ENCODE results near the gene TANGO6.

The TANGO6 gene

DNA sequence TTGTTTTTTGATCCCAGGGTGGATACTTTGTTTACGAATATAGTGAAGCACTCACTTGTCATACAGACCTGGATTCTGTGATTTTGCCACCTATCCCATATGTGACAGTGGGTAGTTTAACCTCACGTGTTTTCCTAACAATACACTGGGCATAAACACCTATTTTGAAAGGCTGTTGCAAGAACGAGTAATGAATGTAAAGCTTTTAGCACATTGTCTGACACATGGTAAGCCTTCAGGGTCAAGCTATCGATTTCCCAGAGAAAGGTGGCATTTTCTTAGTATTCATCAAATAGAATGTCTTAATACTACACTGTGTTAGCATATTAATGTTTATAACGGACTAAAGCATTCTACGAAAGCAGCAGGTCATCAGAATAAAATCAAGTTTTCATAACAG lies 287.1 kb downstream of the TANGO6 start:
- no peaks in the 10 kb centered on the region for H3K9me3 Mint-ChIP-seq
- H3K36me3 Mint-ChIP-seq (ENCODE audit: low read depth): peaks cover 20% of the 10 kb centered on the region
- peak overlapping the region; percentile 94 to 95 (median 95) for H3K4me3 Mint-ChIP-seq
- H3K4me1 Mint-ChIP-seq: peaks cover 49% of the 10 kb centered on the region
- TF ChIP-seq, protein P1, sequence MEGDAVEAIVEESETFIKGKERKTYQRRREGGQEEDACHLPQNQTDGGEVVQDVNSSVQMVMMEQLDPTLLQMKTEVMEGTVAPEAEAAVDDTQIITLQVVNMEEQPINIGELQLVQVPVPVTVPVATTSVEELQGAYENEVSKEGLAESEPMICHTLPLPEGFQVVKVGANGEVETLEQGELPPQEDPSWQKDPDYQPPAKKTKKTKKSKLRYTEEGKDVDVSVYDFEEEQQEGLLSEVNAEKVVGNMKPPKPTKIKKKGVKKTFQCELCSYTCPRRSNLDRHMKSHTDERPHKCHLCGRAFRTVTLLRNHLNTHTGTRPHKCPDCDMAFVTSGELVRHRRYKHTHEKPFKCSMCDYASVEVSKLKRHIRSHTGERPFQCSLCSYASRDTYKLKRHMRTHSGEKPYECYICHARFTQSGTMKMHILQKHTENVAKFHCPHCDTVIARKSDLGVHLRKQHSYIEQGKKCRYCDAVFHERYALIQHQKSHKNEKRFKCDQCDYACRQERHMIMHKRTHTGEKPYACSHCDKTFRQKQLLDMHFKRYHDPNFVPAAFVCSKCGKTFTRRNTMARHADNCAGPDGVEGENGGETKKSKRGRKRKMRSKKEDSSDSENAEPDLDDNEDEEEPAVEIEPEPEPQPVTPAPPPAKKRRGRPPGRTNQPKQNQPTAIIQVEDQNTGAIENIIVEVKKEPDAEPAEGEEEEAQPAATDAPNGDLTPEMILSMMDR (IDR thresholded peaks at IDR 0.05; ENCODE audit: unreplicated experiment in 3 of 3): no peak
- H3K27me3 Mint-ChIP-seq (ENCODE audit: low read depth): no peaks in the 10 kb centered on the region
- peak overlapping the region; percentile 93 to 98 (median 96) for H3K27ac Mint-ChIP-seq

DNA sequence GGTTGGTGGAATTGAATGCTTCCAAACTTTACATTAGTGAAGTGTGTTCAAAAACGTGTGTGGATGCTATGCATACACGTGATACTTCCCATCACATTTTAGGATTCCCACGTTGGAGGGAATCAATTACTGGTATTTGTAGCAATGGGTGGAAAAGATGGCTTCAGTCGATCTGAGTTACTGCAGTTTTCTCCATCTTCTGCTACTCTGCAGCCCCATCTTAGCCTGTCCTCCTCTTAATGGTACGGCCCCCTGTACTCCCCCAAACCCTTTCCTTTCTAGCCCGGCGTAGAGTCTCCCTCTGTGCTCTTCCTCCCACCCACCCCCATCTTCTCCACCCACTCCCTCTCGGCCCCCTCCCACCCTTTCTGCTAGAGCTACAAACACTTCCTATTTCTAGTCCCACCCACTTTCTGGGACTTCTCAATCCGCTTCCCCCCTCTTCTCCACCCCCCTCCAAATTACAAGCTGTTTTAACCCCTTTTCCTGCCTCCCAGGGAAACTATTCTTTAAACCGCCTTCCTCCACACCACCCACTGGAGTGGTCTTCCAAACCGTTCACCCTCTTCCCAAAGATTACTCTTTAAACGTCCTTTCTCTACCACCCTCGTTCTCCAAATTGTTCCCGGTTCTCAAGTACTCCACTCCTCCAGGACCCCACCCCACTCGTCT lies 288.0 kb downstream of the TANGO6 start:
- no peaks in the 10 kb centered on the region for H3K27me3 Mint-ChIP-seq (ENCODE audit: low read depth)
- TF ChIP-seq, protein P1 (IDR thresholded peaks at IDR 0.05; ENCODE audit: unreplicated experiment in 3 of 3): no peak
- peak overlapping the region; percentile 94 to 95 (median 95) for H3K4me3 Mint-ChIP-seq
- peaks cover 21% of the 10 kb centered on the region for H3K36me3 Mint-ChIP-seq (ENCODE audit: low read depth)
- H3K9me3 Mint-ChIP-seq: no peaks in the 10 kb centered on the region
- peaks cover 49% of the 10 kb centered on the region for H3K4me1 Mint-ChIP-seq
- H3K27ac Mint-ChIP-seq: peak overlapping the region; percentile 93 to 98 (median 96)

DNA sequence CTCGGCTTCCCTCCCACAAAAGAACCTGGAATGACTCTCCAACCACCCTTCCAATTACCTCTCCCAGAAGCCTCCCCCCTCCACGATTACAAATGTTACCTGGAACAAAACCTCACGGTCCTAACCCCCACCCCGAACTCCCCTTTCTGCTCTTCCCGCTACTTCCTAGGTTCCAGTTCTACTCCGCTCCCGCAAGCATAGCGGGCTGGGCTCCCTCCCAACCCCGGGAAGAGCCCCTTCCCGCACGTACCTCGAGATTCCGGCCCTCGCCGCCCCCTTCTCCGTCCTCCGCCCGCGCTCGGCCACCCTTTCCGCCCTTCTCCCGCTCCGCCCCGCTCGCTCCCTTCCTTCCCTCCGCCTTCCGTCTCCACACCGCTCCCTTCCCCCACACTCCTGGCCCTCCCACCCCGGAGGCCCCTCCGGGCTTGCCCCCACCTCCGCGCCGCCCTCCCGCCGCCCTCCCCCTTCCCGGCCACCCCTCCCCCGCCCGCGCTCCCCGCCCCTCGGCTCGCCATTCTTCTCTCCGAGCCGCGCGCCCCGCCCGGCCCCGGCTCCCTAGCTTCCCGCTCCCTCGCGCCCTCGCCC lies 288.6 kb downstream of the TANGO6 start:
- TF ChIP-seq, protein P1 (IDR thresholded peaks at IDR 0.05; ENCODE audit: unreplicated experiment in 3 of 3): no peak
- H3K4me1 Mint-ChIP-seq: peaks cover 49% of the 10 kb centered on the region
- peak overlapping the region; percentile 93 to 98 (median 96) for H3K27ac Mint-ChIP-seq
- no peaks in the 10 kb centered on the region for H3K9me3 Mint-ChIP-seq
- H3K36me3 Mint-ChIP-seq (ENCODE audit: low read depth): peaks cover 22% of the 10 kb centered on the region
- H3K27me3 Mint-ChIP-seq (ENCODE audit: low read depth): no peaks in the 10 kb centered on the region
- peak overlapping the region; percentile 94 to 95 (median 95) for H3K4me3 Mint-ChIP-seq

DNA sequence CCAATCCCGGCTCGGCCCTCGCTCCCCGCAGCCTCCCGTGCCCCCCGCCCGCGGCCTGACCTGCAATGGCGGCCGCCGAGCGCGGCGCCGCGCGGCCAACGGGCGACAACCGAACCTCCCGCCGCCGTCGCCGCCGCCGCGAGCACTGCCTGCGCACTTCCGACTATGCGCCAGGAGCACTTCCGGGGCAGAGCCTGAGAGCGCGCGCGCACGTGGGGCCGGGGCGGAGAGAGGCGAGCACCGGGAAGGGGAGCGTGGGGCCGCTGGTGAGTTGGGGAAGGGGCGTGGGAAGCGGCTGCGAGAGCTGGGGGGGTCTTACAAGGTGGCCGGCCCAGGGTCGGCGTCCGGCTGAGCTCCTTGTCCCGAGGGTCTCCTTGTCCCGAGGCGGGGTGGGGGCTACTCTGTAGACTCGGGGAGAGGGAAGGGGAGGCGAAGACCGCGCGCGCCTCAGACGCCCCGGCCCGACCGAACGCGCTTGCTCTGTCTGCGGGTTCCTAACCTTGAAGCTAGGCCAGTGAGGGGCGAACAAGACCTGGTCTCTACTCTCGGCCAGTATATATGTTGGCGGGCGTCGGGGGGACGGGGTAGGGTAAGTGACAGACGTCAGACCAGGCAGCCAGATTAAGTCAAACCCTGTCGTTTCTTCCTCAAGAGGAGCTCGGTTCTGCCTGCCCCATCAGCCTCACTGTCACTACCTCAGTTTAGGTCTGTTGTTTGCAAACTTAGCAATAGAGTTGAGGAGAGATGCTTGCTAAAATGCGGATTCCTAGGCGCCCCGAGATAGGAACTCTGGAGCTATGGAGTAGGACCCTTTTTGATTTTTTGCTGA lies 289.3 kb downstream of the TANGO6 start, which contains the start of the genes CHTF8 and UTP4:
TSS of gene CHTF8 (minus strand) at position 165 of the 829 bp plus-strand sequence. CDS start 11,130 bp downstream, outside the sequence.
TSS of gene UTP4 (plus strand) at position 226 of the 829 bp plus-strand sequence. CDS start 811 bp downstream, outside the sequence.
- TF ChIP-seq, protein P1 (IDR thresholded peaks at IDR 0.05; ENCODE audit: unreplicated experiment in 3 of 3): no peak
- Mint-ChIP-seq H3K9me3 (no peaks in the 10 kb centered on the region), H3K4me3 (peak within 1 kb of the TSS; percentile 94 to 95 (median 95)), H3K27ac (peak within 1 kb of the TSS; percentile 93 to 98 (median 96)), H3K36me3 (ENCODE audit: low read depth) (peaks cover 21% of the 10 kb centered on the region), H3K4me1 (peaks cover 44% of the 10 kb centered on the region), H3K27me3 (ENCODE audit: low read depth) (no peaks in the 10 kb centered on the region)

DNA sequence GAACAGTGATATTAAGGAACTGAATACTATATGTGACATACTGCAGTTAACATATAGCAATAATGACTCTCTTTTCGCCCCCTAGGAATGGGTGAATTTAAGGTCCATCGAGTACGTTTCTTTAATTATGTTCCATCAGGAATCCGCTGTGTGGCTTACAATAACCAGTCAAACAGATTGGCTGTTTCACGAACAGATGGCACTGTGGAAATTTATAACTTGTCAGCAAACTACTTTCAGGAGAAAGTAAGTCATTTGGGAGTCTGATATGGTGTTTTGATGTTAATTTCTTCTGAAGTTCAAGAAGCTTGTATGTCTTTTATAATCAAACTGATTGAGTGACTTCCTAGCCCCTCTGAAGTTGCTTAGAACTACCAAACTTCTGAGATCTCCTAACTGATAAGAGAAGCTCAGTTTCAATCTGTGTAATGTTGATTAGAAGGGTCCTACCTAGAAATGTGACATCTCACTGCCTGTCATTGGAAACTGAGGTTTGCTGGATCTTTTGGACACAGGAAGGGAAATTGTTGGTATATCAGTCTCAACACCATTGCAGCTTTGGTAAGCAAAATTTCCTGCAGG lies 290.1 kb downstream of the TANGO6 start:
- H3K4me1 Mint-ChIP-seq: peaks cover 44% of the 10 kb centered on the region
- H3K4me3 Mint-ChIP-seq: peak overlapping the region; percentile 94
- TF ChIP-seq, protein P1 (IDR thresholded peaks at IDR 0.05; ENCODE audit: unreplicated experiment in 3 of 3): no peak
- H3K27me3 Mint-ChIP-seq (ENCODE audit: low read depth): no peaks in the 10 kb centered on the region
- H3K9me3 Mint-ChIP-seq: no peaks in the 10 kb centered on the region
- H3K27ac Mint-ChIP-seq: peak overlapping the region; percentile 90 to 98 (median 93)
- H3K36me3 Mint-ChIP-seq (ENCODE audit: low read depth): peaks cover 26% of the 10 kb centered on the region
